IMR-90 (cell line): ENCODE measurements around the gene IL17B. TPM values are rescaled to one million over a fixed set of nuclear protein-coding genes. Genes with fewer than 3 reads are reported as not detected.

Source experiments
- ATAC-seq: fragments of 200-7000 bp; cut with Tn5 transposase; 2 replicates; pipeline ENCODE4 v1.9.1; 2020; ENCODE audit warnings: low read depth, mild to moderate bottlenecking, moderate library complexity
- BruUV-seq: library from RNA; stranded (reverse); fragments of 400-500 nt; replicated peaks from 2 replicates; lab custom pipeline; 2021; lab: Mats Ljungman, UMichigan
- CTCF ChIA-PET: fragments of 300-600 bp; formaldehyde crosslinking; extraction: SDS; loops from one replicate; lab custom pipeline; 2021; ENCODE audit warnings: antibody characterized with exemption; lab: Yijun Ruan, JAX
- POLR2A ChIA-PET: fragments of 300-600 bp; sonication (Branson Sonifier 250); formaldehyde crosslinking; loops from one replicate; lab custom pipeline; 2022; ENCODE audit warnings: antibody characterized with exemption; ENCODE audit not compliant: unreplicated experiment; lab: Charles Lee
- DNase-seq: peaks from one replicate; pipeline ENCODE4 v3.0.0; 2013
- H2AFZ ChIP-seq: replicated peaks from 2 replicates; pipeline ENCODE3; 2013; ENCODE audit warnings: low read length, mild to moderate bottlenecking; ENCODE audit not compliant: poor library complexity
- H2AK5ac ChIP-seq: 2 replicates; pipeline ENCODE4 v1.6.1; 2013; ENCODE audit warnings: low read depth, low read length, inconsistent platforms
- H2AK9ac ChIP-seq: replicated peaks from 2 replicates; pipeline ENCODE3; 2013; ENCODE audit warnings: mild to moderate bottlenecking, low read depth, low read length, moderate library complexity; ENCODE audit not compliant: poor library complexity
- H2BK120ac ChIP-seq: 2 replicates; pipeline ENCODE4 v1.6.1; 2013; ENCODE audit warnings: low read depth, low read length, inconsistent platforms
- H2BK15ac ChIP-seq: 3 replicates; pipeline ENCODE4 v1.6.1; 2013; ENCODE audit warnings: low read depth, low read length, inconsistent platforms
- H2BK20ac ChIP-seq: 2 replicates; pipeline ENCODE4 v1.6.1; 2013; ENCODE audit warnings: low read depth, mild to moderate bottlenecking, inconsistent platforms, low read length, moderate library complexity
- H2BK5ac ChIP-seq: 2 replicates; pipeline ENCODE4 v1.6.1; 2013; ENCODE audit warnings: mild to moderate bottlenecking, low read depth, low read length, inconsistent platforms; ENCODE audit not compliant: poor library complexity, severe bottlenecking
- H3K14ac ChIP-seq: replicated peaks from 2 replicates; pipeline ENCODE4 v1.6.1; 2013; ENCODE audit warnings: low read depth, low read length, inconsistent platforms
- H3K18ac ChIP-seq: 2 replicates; pipeline ENCODE4 v1.6.1; 2013; ENCODE audit warnings: low read depth, low read length, control low read depth
- H3K23ac ChIP-seq: 2 replicates; pipeline ENCODE4 v1.6.1; 2013; ENCODE audit warnings: low read depth, low read length, inconsistent platforms
- H3K27ac ChIP-seq: 2 replicates; pipeline ENCODE4 v1.5.1; 2013; ENCODE audit warnings: mild to moderate bottlenecking, control low read depth, low read length; ENCODE audit not compliant: insufficient read depth
- H3K27me3 ChIP-seq: 2 replicates; pipeline ENCODE4 v1.6.1; 2013; ENCODE audit warnings: low read length; ENCODE audit not compliant: control insufficient read depth, insufficient read depth
- H3K36me3 ChIP-seq: 2 replicates; pipeline ENCODE4 v1.6.1; 2013; ENCODE audit warnings: low read length, mixed read lengths; ENCODE audit not compliant: control insufficient read depth, insufficient read depth
- H3K4ac ChIP-seq: 2 replicates; pipeline ENCODE4 v1.6.1; 2013; ENCODE audit warnings: low read depth, low read length, inconsistent platforms
- H3K4me1 ChIP-seq: 2 replicates; pipeline ENCODE4 v1.6.1; 2013; ENCODE audit warnings: low read length, mixed read lengths; ENCODE audit not compliant: control insufficient read depth, insufficient read depth
- H3K4me2 ChIP-seq: 2 replicates; pipeline ENCODE4 v1.6.1; 2013; ENCODE audit warnings: low read depth, mild to moderate bottlenecking, control low read depth, low read length, moderate library complexity
- H3K4me3 ChIP-seq: 2 replicates; pipeline ENCODE4 v1.5.1; 2013; ENCODE audit warnings: low read depth, mild to moderate bottlenecking, control low read depth, low read length, moderate library complexity; ENCODE audit not compliant: insufficient read depth
- H3K56ac ChIP-seq: 2 replicates; pipeline ENCODE4 v1.6.1; 2013; ENCODE audit warnings: low read length, inconsistent platforms; ENCODE audit not compliant: insufficient read depth; ENCODE audit errors: extremely low read depth
- H3K79me1 ChIP-seq, 2 experiments: 2 replicates each; pipeline ENCODE4 v1.6.1; 2013; ENCODE audit warnings: low read length in 2 of 2, inconsistent platforms in 1 of 2, low read depth in 1 of 2
- H3K9ac ChIP-seq: 2 replicates; pipeline ENCODE4 v1.6.1; 2013; ENCODE audit warnings: low read depth, low read length, control low read depth
- H3K9me1 ChIP-seq: 2 replicates; pipeline ENCODE4 v1.6.1; 2013; ENCODE audit warnings: low read length, inconsistent platforms; ENCODE audit not compliant: insufficient read depth
- H3K9me3 ChIP-seq: 2 replicates; pipeline ENCODE4 v1.6.1; 2013; ENCODE audit warnings: low read length; ENCODE audit not compliant: control insufficient read depth, insufficient read depth
- H4K20me1 ChIP-seq: 2 replicates; pipeline ENCODE4 v1.6.1; 2013; ENCODE audit warnings: low read length, inconsistent platforms; ENCODE audit not compliant: insufficient read depth
- H4K5ac ChIP-seq: 2 replicates; pipeline ENCODE4 v1.6.1; 2013; ENCODE audit warnings: mild to moderate bottlenecking, low read depth, low read length, control low read depth
- H4K8ac ChIP-seq, 2 experiments: 2 replicates each; pipeline ENCODE4 v1.6.1; 2013; ENCODE audit warnings: low read depth in 2 of 2, low read length in 2 of 2, control low read depth in 1 of 2, inconsistent platforms in 1 of 2
- H4K91ac ChIP-seq: 2 replicates; pipeline ENCODE4 v1.6.1; 2013; ENCODE audit warnings: low read depth, low read length, inconsistent platforms; ENCODE audit not compliant: insufficient read depth
- BHLHE40 ChIP-seq: fragments of 150-350 bp; IDR thresholded peaks from 2 replicates; pipeline ENCODE4 v1.6.1; 2016; ENCODE audit warnings: mild to moderate bottlenecking, low read depth, low read length
- CEBPB ChIP-seq: IDR thresholded peaks from 2 replicates; pipeline ENCODE4 v1.6.1; 2012; ENCODE audit warnings: low read depth, low read length, improper control_type of control experiment
- ELK1 ChIP-seq: fragments of 150-350 bp; IDR thresholded peaks from 2 replicates; pipeline ENCODE4 v1.6.1; 2016; ENCODE audit warnings: low read depth, mild to moderate bottlenecking, low read length, moderate library complexity, borderline replicate concordance
- FOS ChIP-seq: fragments of 150-350 bp; IDR thresholded peaks from 2 replicates; pipeline ENCODE4 v1.6.1; 2016; ENCODE audit warnings: low read depth, low read length
- MAFK ChIP-seq: IDR thresholded peaks from 2 replicates; pipeline ENCODE4 v1.6.1; 2012; ENCODE audit warnings: low read depth, low read length, improper control_type of control experiment
- MAZ ChIP-seq: IDR thresholded peaks from 2 replicates; pipeline ENCODE4 v1.6.1; 2012; ENCODE audit warnings: low read depth, mild to moderate bottlenecking, low read length, improper control_type of control experiment, moderate library complexity, borderline replicate concordance
- MXI1 ChIP-seq: IDR thresholded peaks from 2 replicates; pipeline ENCODE4 v1.6.1; 2012; ENCODE audit warnings: low read depth, mild to moderate bottlenecking, low read length, moderate library complexity, borderline replicate concordance
- NFE2L2 ChIP-seq: fragments of 150-350 bp; IDR thresholded peaks from 2 replicates; pipeline ENCODE4 v1.6.1; 2016; ENCODE audit warnings: low read depth, mild to moderate bottlenecking, low read length
- POLR2A ChIP-seq: IDR thresholded peaks from 2 replicates; pipeline ENCODE4 v1.6.1; 2012; ENCODE audit warnings: mild to moderate bottlenecking, low read depth, low read length
- RAD21 ChIP-seq: IDR thresholded peaks from 2 replicates; pipeline ENCODE4 v1.6.1; 2012; ENCODE audit warnings: low read length, improper control_type of control experiment
- RCOR1 ChIP-seq: IDR thresholded peaks from 2 replicates; pipeline ENCODE4 v1.6.1; 2012; ENCODE audit warnings: mild to moderate bottlenecking, low read length, improper control_type of control experiment; ENCODE audit not compliant: insufficient replicate concordance
- RFX5 ChIP-seq: IDR thresholded peaks from 2 replicates; pipeline ENCODE4 v1.8.0; 2012; ENCODE audit warnings: low read depth, mild to moderate bottlenecking, low read length, moderate library complexity
- SMC3 ChIP-seq: fragments of 150-350 bp; IDR thresholded peaks from 2 replicates; pipeline ENCODE4 v1.6.1; 2016; ENCODE audit warnings: low read depth, mild to moderate bottlenecking, antibody characterized with exemption, low read length, moderate library complexity
- USF2 ChIP-seq: fragments of 150-350 bp; IDR thresholded peaks from 2 replicates; pipeline ENCODE4 v1.6.1; 2017; ENCODE audit warnings: mild to moderate bottlenecking, antibody characterized with exemption, low read length, low read depth
- WGBS, 2 experiments: methylation state at CpG; one replicate each; pipeline versions ENCODE4 v1.1.5 to v1.1.7; 2013; ENCODE audit warnings: missing lambda C conversion rate in 2 of 2; ENCODE audit not compliant: insufficient read length in 1 of 2; ENCODE audit errors: extremely low coverage in 2 of 2; 5-methylcytosine and 5-hydroxymethylcytosine counted together
- dilution Hi-C: fragments of 300-500 bp; cut with HindIII; formaldehyde crosslinking; loops from one replicate; pipeline ENCODE4 v1.14.3; 2018; ENCODE audit warnings: low sequenced_read_pairs; ENCODE audit not compliant: unreplicated experiment
- in situ Hi-C: fragments of 300-500 bp; cut with MboI; formaldehyde crosslinking; loops from 3 replicates; pipeline ENCODE4 v1.14.3; 2019; ENCODE audit warnings: low sequenced_read_pairs, inconsistent platforms, mixed read lengths
- intact Hi-C: fragments of 100-400 bp; cut with micrococcal nuclease; formaldehyde crosslinking; loops from 2 replicates; pipeline ENCODE4 v1.10.0; 2022
- polyA plus RNA-seq, 3 experiments: library from polyadenylated mRNA; depleted of rRNA; stranded (reverse); fragments of >200 nt; gene quantifications; 2 replicates each; pipeline ENCODE4 v1.2.3, GENCODE V29; 2012; ENCODE audit warnings: low replicate concordance in 1 of 3
- total RNA-seq: library from RNA; depleted of rRNA; stranded (reverse); fragments of >200 nt; gene quantifications from 2 replicates; pipeline ENCODE4 v1.2.3, GENCODE V29; 2012

The IL17B gene
- total and polyA plus RNA-seq, 2 of the 4 experiments (the other 2 are of a cell fraction) = 0.31 TPM; not detected in 1

- Histone ChIP-seq H3K18ac (peak overlapping the region; percentile 8; the same call in 1 of the 2 replicates), H4K91ac (peak overlapping the region; percentile 35), H3K4me3 (no peak overlapping the region), H2BK15ac (no peak overlapping the region), H4K5ac (peak overlapping the region; percentile 15; the same call in 1 of the 2 replicates), H3K9me1 (peaks cover 30% of the 10 kb centered on the region), H4K20me1 (peaks cover 82% of the 10 kb centered on the region), H2BK20ac (peak overlapping the region; percentile 27; the same call in 1 of the 2 replicates), H3K9me3 (no peaks in the 10 kb centered on the region), H2AK5ac (peak overlapping the region; percentile 37; the same call in 1 of the 2 replicates), H3K27ac (peak overlapping the region; percentile 99), H2BK120ac (peak overlapping the region; percentile 99), H2AFZ (no peak overlapping the region), H3K4me2 (no peak overlapping the region), H3K56ac (0 out of 2 replicates have a peak overlapping the region, but pooled peaks have one; percentile 49), H2AK9ac (no peak overlapping the region), H3K79me1 (peaks cover 17 to 87% of the 10 kb centered on the region in 2 experiments), H3K27me3 (no peaks in the 10 kb centered on the region), H3K4ac (peak overlapping the region; percentile 86), H3K36me3 (peaks cover 82% of the 10 kb centered on the region), H2BK5ac (peak overlapping the region; percentile 87), H3K4me1 (peaks cover 79% of the 10 kb centered on the region), H3K9ac (peak overlapping the region; percentile 24; the same call in 1 of the 2 replicates), H3K23ac (peak overlapping the region; percentile 82), H3K14ac (peak overlapping the region; percentile 50; the same call in 1 of the 2 replicates), H4K8ac (peak overlapping the region; percentile 70 to 79; a peak in 3 of 4 replicates)
- no TSS peak for BruUV-seq
- intact Hi-C loops = no loop called here
- in situ Hi-C loops = no loop called here
- ATAC-seq (no peak), DNase-seq (no peak)
- dilution Hi-C loops = no loop called here
- ChIA-PET CTCF (interaction anchor here (1.3 kb wide), 2 partner anchors 14 to 15 kb away, joined by 3 to 4 read pairs; no protein-coding TSS in a partner anchor), POLR2A (interaction anchor here (0.8 kb wide), 1 partner anchor 13 kb away, joined by 8 read pairs; no protein-coding TSS in a partner anchor)
- WGBS, 2 experiments = no CpG with 5 or more reads among the region's 6 CpGs
- TF ChIP-seq ELK1 (no peak), SMC3 (no peak), CEBPB (no peak), RAD21 (no peak), FOS (no peak), NFE2L2 (no peak), MXI1 (no peak), MAZ (no peak), MAFK (no peak), POLR2A (no peak), BHLHE40 (no peak), RFX5 (no peak), USF2 (no peak), RCOR1 (no peak)
Observed at GRCh38 chr5:149418910-149419531, 39.9 kb upstream of the IL17B start.
